GM18861 (cell line): ENCODE measurements around the gene ZNF777.

ENCODE experiments used
- ATAC-seq: cut with Tn5 transposase; IDR thresholded peaks from one replicate; pipeline ENCODE4 v1.9.1; 2021; ENCODE audit not compliant: unreplicated experiment

Gene ZNF777

GRCh38 chr7:149477494-149478443 lies 16.9 kb upstream of the ZNF777 start:
- ATAC-seq: no peak

GRCh38 chr7:149476791-149477190 lies 15.9 kb upstream of the ZNF777 start:
- ATAC-seq: no peak

DNA sequence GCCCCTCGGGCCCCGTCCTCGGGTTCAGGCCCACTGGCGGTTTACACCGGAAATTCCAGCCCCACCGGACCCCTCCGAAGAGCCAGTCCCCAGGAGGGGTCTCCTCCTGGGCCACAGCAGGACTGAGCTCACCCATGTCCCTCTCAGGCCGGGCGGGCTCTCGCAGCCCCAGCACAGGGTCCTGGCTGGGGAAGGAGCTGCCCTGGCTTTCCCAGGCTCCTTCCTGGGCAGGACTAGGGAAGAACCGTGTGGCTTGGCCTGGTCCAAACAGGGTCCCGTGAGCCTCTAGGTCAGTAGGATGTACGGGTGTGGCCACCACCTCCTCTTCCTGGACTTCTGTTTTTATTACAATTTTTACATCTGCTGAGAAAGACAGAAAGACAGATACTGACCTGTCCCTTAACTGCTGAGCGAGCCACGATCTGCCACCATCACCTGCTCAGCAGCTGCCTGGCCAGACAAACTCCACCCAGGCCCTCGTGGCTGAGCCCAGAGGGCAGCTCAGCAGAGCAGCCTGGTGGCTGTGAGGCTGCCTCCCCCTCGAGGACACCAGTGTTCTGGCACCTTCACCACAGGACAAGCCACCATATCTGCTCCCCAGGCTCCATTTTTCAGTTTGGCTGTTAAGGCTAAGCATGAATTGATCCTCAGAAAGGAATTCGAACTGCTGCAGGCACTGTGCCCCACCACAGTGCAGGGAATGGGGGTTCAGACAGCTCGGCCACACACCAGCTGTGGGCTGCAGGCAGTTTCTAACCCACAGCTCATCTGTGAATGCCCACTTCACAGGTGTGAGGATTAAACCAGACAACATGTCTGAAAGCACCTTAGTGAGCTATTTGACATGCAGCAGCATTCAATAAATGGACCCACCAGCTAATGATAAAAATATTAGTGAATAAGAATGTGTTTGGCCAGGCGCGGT lies 14.5 kb upstream of the ZNF777 start:
- ATAC-seq: no peak

DNA sequence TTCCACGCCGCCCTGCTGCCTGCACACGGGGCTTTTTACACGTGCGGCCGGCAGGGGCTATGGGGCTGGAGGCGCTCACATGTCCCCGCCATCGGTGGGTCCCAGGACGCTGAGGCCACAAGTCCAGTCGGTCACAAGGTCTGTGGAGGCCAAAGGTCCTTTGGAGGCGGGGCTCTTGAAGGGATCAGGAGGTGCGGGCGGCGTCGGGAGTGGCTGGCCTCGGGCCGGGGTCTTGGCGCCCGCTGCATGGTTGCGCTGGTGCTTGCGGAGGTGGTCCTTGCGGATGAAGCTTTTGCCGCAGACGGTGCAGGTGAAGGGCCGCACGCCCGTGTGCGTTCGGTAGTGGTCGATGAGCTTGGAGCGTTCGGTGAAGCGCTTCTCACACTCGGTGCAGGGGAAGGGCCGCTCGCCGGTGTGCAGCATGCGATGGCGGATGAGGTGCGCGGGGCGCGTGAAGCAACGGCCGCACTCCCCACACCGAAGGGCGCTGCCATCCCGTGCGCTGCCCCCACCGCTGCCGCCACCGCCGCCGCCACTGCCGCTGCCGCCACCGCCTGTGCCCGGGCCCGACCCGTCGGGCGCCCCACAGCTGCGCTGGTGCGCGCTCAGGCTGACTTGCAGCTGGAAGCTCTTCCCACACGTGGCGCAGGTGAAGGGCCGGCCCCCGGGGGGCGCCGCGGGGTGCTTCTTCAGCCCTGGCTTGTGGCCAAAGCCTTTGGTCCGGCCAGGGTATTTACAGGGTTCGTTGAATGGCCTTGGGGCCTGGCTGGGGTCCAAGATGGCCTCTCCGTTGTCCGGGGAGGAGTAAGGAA lies 13.7 kb upstream of the ZNF777 start:
- ATAC-seq: no peak

GRCh38 chr7:149473251-149473650 lies 12.4 kb upstream of the ZNF777 start:
- ATAC-seq: no peak

DNA sequence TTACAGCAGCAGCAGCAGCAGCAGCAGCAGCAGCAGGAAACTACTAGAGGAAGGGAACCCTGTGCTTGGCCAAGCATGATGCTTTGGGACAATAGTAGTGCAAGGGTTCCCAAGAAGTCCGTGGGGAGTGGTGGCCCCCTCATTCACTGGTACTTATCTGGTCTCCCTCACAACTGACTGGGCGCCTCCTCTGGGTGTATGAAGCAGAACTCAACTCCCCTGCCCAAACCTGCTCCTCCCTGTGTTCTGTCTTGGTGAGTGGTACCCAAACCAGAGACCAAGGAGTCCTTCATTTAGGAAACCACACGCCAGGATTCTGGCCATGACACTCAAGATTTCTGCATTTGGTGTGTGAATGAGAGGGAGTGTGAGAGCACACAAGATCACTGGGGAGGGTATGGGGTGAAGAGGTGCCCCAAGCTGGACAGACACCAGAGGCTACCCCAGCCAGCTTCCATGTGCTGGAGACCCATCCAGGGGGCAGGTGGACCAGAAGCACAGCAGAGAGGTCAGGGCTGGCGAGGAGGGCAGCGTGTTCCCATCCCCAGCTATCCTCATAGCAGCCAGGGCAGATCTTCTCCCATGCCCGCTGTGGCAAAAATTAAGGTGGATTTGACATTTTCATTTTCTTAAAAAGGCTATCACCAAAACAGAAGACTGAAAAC lies 10.6 kb upstream of the ZNF777 start:
- no peak for ATAC-seq

- ATAC-seq: no peak
Observed at GRCh38 chr7:149469806-149470205, 8.9 kb upstream of the ZNF777 start.

DNA sequence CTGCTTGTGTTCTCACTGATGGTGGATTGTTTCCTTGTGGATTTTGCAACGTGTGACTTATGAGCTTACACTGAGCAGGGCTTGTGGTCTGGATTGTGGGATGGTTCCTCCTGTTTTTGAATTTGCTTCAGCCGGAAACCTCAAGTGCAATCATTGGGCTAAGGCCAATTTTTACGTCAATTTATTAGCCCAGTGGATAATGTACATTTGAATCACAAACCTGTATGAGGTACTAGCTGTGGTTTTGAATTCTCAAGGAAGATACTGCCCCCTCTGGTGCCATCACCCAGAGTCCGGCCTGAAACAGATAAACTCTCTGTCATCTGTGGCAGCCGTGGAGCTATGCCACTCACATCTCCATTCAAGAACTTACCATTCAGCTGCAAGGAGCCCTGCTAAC lies 7.3 kb upstream of the ZNF777 start:
- ATAC-seq: no peak

- ATAC-seq: no peak
Observed at GRCh38 chr7:149467321-149467859, 6.5 kb upstream of the ZNF777 start.

DNA sequence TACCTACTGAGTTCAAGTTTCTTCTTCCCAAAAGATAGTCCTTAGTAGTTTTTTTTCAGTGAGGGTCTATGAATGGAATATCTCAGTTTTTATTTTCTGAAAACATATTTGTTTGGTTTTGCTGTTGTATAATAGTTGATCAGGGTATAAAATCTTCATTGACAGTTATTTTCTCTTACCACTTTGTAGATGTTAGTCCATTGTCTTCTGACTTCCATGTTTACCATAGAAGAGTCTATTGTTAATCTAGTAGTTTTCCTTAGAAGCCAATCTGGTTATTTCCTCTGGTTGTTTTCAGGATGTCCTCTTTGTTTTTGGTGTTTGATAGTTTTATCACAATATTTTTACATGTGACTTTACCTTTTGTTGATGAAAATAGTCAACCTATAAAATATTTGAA lies 5.5 kb upstream of the ZNF777 start:
- no peak for ATAC-seq

DNA sequence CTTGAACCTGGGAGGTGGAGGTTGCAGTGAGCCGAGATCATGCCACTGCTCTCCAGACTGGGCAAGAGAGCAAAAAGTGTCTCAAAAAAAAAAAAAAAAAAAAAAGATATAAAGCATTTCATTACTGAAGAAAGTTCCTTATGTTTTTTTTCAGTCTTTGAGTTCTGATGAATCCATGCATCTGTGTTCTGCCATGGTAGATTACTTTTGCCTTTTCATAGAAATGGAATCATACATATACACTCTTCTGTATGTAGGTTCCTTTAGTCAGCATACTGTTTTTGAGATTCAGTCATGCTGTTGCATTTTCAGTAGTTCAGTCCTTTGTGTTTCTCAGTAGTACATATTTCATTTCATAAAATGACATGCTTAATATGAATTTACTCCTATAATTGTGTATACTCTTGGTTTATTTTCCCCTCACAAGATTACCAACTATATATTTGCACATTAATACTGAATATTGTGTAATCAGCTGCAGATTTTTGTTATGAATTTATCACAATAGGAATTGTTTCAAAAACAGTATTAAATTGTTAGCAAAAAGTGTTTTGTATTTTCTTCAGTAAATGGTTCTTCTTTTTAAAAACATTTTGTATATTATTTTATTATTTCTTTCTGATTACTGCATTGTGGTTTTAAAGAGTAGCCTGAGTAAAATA lies 2.8 kb upstream of the ZNF777 start:
- ATAC-seq: no peak

DNA sequence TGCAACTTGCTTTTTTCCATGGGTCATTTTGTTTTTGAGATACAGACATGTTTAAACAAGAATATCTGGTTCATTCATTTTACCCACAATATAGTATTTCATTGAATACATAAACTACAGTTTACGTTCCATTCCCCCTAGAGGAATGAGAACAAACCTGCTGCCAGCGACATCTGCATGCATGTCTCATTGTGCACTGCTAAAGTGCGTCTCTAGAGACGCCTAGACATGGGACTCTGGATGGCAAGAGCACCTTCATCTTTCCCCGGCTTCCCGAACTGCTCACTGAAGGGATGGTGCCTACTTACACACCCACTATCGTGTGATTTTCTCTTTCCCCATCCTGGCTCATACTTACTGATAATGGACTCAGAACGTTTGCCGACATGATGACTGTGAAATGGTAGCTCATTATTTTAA lies 1.2 kb upstream of the ZNF777 start:
- no peak for ATAC-seq

GRCh38 chr7:149459540-149460452 lies 1.1 kb downstream of the ZNF777 start:
- peak; percentile 19 for ATAC-seq

GRCh38 chr7:149459201-149459539 lies 1.7 kb downstream of the ZNF777 start:
- ATAC-seq: no peak

- no peak for ATAC-seq
Observed at GRCh38 chr7:149458235-149458634, 2.6 kb downstream of the ZNF777 start.

DNA sequence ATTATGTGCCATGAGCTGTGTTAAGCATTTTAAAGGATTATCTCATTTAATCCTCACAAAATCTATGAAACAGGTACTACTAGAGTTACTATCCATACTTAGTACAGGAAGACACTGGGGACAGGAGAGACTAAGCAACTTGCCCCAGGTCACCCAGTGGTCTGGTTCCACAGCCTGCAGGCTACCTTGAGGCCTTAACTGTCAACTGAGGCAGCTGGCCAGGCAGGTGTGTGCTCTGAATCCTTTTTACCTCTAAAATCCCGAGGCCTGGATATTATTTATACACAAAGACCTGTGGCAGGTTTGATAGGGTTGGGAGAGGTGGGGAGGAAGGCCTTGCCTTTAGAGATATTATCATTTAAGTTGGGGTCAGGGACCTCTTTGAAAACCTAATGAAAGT lies 3.1 kb downstream of the ZNF777 start:
- ATAC-seq: no peak

DNA sequence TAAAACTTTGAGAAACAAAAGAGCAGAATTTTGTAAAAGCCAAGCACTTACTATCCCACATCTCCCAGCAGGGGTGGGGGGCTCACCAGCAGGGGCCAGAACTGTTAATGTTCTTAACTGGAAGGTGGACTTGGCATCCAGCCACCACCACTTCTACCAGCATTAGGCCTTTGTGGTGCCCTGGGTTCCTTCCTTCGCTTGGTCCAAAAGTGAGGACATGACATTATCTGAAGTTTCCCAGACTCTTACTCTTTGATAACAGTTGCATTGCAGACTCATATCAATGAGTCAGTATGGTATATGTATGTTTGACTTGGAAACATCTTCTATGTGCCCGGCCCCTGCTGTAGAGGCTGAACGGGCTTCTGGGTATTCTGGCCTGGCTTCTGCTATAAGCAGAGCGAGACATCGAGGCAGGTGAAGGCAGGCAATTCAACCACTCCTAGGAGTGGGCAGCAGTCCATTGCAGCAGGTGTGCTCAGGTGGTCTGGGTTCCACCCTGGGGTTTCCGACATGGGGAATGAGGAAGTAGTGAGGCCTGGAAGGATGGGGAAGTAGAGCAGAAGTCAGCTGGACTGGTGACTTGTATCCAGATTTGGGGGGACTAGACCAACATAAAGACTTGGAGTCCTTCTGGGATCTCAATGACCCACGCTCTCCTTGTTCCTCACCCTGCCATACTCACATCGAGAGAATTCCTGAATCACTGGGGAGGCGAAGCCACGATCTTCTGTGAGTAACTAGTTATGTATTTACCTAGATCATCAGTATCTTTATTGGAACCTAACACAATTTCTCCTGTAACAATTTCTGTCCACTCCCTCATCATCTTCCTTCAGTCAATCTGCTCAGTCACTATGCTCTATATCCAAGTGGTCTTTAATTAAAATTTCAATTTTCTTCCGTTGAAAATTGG lies 4.1 kb downstream of the ZNF777 start:
- no peak for ATAC-seq
